A549 (cell line): Measurements from ENCODE around the gene FGF19. TPM values are rescaled to one million over a fixed set of nuclear protein-coding genes. Genes with fewer than 3 reads are reported as not detected.

Source experiments
- ATAC-seq, 2 experiments: fragments of 200-7000 bp in 1 of 2; fragments of >200 bp in 1 of 2; cut with Nextera tagmentation in 1 of 2; cut with Tn5 transposase in 1 of 2; 3 replicates each; pipeline versions ENCODE4 v1.8.0 to v1.9.1; 2018 to 2020; ENCODE audit warnings: mild to moderate bottlenecking in 1 of 2, moderate library complexity in 1 of 2
- CTCF ChIA-PET: fragments of 300-600 bp; sonication (Branson Sonifier 250); formaldehyde crosslinking; extraction: SDS; loops from one replicate; lab custom pipeline; 2021; ENCODE audit warnings: antibody characterized with exemption, inconsistent platforms; lab: Yijun Ruan, JAX
- POLR2A ChIA-PET: fragments of 350-600 bp; formaldehyde crosslinking; extraction: SDS; loops from one replicate; lab custom pipeline; 2021; ENCODE audit warnings: antibody characterized with exemption, inconsistent platforms; lab: Yijun Ruan, JAX
- DNase-seq, 2 experiments: peaks; one replicate each; pipeline versions ENCODE4 v3.0.0 to v3.0.0-alpha.2; 2011 to 2016; ENCODE audit warnings: low read depth in 1 of 2, low spot score in 1 of 2
- FAIRE-seq: peaks from 2 replicates; lab custom pipeline; 2011; peaks lifted over from hg19 to GRCh38; lab: Jason Lieb, UNC
- H3K27ac ChIP-seq, 2 experiments: fragments of >200 bp; sonication (Bioruptor Twin); formaldehyde crosslinking; 3 replicates each; pipeline ENCODE4 v1.5.1; 2016 to 2017
- H3K4me1 ChIP-seq: fragments of >200 bp; sonication (Bioruptor Twin); formaldehyde crosslinking; 3 replicates; pipeline ENCODE4 v1.6.1; 2016
- H3K4me2 ChIP-seq: fragments of >200 bp; sonication (Bioruptor Twin); formaldehyde crosslinking; 3 replicates; pipeline ENCODE4 v1.6.1; 2016
- H3K4me3 ChIP-seq: fragments of >200 bp; sonication (Bioruptor Twin); formaldehyde crosslinking; 3 replicates; pipeline ENCODE4 v1.5.1; 2016
- H3K9me3 ChIP-seq: fragments of >200 bp; sonication (Bioruptor Twin); formaldehyde crosslinking; 3 replicates; pipeline ENCODE4 v1.6.1; 2016
- ATOH8 ChIP-seq: fragments of 250-450 bp; sonication (Bioruptor Pico); IDR thresholded peaks from 2 replicates; pipeline ENCODE4 v1.5.0; 2020; ENCODE audit warnings: low read depth, mild to moderate bottlenecking, moderate library complexity
- BCL3 ChIP-seq: fragments of >200 bp; sonication (Bioruptor Twin); formaldehyde crosslinking; IDR thresholded peaks from 3 replicates; pipeline ENCODE4 v1.6.1; 2016
- CBX8 ChIP-seq: fragments of 200-600 bp; sonication (generic); IDR thresholded peaks from 2 replicates; pipeline ENCODE4 v1.6.1; 2016
- CHD2 ChIP-seq: fragments of 150-350 bp; IDR thresholded peaks from 2 replicates; pipeline ENCODE4 v1.6.1; 2014; ENCODE audit warnings: low read length; ENCODE audit not compliant: partially characterized antibody
- E2F6 ChIP-seq: IDR thresholded peaks from 2 replicates; pipeline ENCODE4 v1.6.1; 2012; ENCODE audit warnings: low read depth, borderline replicate concordance
- ELK1 ChIP-seq: fragments of 150-350 bp; IDR thresholded peaks from 2 replicates; pipeline ENCODE4 v1.6.1; 2014; ENCODE audit warnings: low read depth, mild to moderate bottlenecking, low read length
- ESRRA ChIP-seq: fragments of 150-350 bp; IDR thresholded peaks from 2 replicates; pipeline ENCODE4 v1.6.1; 2014; ENCODE audit warnings: mild to moderate bottlenecking, low read length, borderline replicate concordance
- FOXS1 ChIP-seq: fragments of 250-450 bp; sonication (Bioruptor Pico); IDR thresholded peaks from 2 replicates; pipeline ENCODE4 v1.5.0; 2020; ENCODE audit warnings: mild to moderate bottlenecking, moderate library complexity
- KDM1A ChIP-seq: fragments of 200-600 bp; sonication (generic); IDR thresholded peaks from 2 replicates; pipeline ENCODE4 v1.6.1; 2016; ENCODE audit warnings: low read depth, mild to moderate bottlenecking
- MYC ChIP-seq: IDR thresholded peaks from 2 replicates; pipeline ENCODE4 v1.6.1; 2012; ENCODE audit warnings: mild to moderate bottlenecking, inconsistent platforms, low read length, improper control_type of control experiment, borderline replicate concordance
- POLR2AphosphoS2 ChIP-seq: conservative IDR thresholded peaks from 2 replicates; pipeline ENCODE4 v1.6.1; 2012; ENCODE audit warnings: low read length, improper control_type of control experiment, inconsistent platforms
- REST ChIP-seq: fragments of 200-600 bp; sonication (generic); IDR thresholded peaks from 2 replicates; pipeline ENCODE4 v1.6.1; 2016; ENCODE audit warnings: antibody characterized with exemption, mild to moderate bottlenecking, moderate library complexity
- ZFP36 ChIP-seq: fragments of 450-650 bp; IDR thresholded peaks from 2 replicates; pipeline ENCODE4 v1.6.1; 2014; ENCODE audit warnings: borderline replicate concordance; ENCODE audit not compliant: partially characterized antibody
- WGBS: methylation state at CpG from one replicate; pipeline ENCODE4 v1.1.6; 2017; ENCODE audit errors: missing lambda C conversion rate; 5-methylcytosine and 5-hydroxymethylcytosine counted together
- polyA plus RNA-seq, 4 experiments: library from polyadenylated mRNA; depleted of rRNA in 3 of 4; stranded (reverse); fragments of >200 nt; fragmentation: RNase III in 1 of 4; extraction: RNeasy Plus Mini Kit Qiagen cat#74134 plus additional on column Dnase treatment in 1 of 4; gene quantifications; 2 replicates in 3 of 4; 3 replicates in 1 of 4; pipeline ENCODE4 v1.2.3, GENCODE V29; 2011 to 2017

The FGF19 gene
- polyA plus RNA-seq, 2 of the 4 experiments (the other 2 are of a cell fraction) = 0.05 to 0.31 TPM

- DNase-seq (no peak), ATAC-seq (no peak), FAIRE-seq (no peak)
- POLR2A ChIA-PET = interaction anchor here (0.6 kb wide), 1 partner anchor 18 kb away, joined by 3 read pairs; no protein-coding TSS in a partner anchor
- Histone ChIP-seq H3K9me3 (no peaks in the 10 kb centered on the region), H3K4me1 (peaks cover 11% of the 10 kb centered on the region), H3K4me3 (no peak overlapping the region), H3K4me2 (no peak overlapping the region), H3K27ac (no peak overlapping the region)
- CTCF ChIA-PET = interaction anchor here (0.5 to 9.2 kb wide), 7 partner anchors 10 to 565 kb away, joined by 3 to 220 read pairs (median 4); partner anchors contain the start of gene CCND1
- WGBS = 89% methylated on average over 26 of the region's 26 CpGs
- no peak for TF ChIP-seq KDM1A
- TF ChIP-seq ATOH8 (CRISPR knock-in tag) = no peak
- TF ChIP-seq ELK1 = no peak
- no peak for TF ChIP-seq FOXS1 (CRISPR knock-in tag)
- TF ChIP-seq POLR2AphosphoS2 = no peak
Measured at GRCh38 chr11:69667619-69668604, 35.9 kb downstream of the FGF19 start.

GRCh38 chr11:69666752-69667536 lies 36.9 kb downstream of the FGF19 start:
- FAIRE-seq = no peak
- POLR2A ChIA-PET = no interaction called here
- no peaks in the 10 kb centered on the region for H3K9me3 ChIP-seq
- no peak overlapping the region for H3K4me3 ChIP-seq
- 92% methylated on average over 29 of the region's 33 CpGs for WGBS
- CTCF ChIA-PET = interaction anchor here (0.6 to 9.2 kb wide), 5 partner anchors 9 to 570 kb away, joined by 3 to 220 read pairs (median 102); partner anchors contain the start of gene CCND1
- H3K27ac ChIP-seq = no peak overlapping the region
- no peak for ATAC-seq
- no peak overlapping the region for H3K4me2 ChIP-seq
- peaks cover 11% of the 10 kb centered on the region for H3K4me1 ChIP-seq
- no peak for DNase-seq
- no peak for TF ChIP-seq ESRRA
- TF ChIP-seq BCL3 = no peak
- no peak for TF ChIP-seq REST
- no peak for TF ChIP-seq CHD2
- TF ChIP-seq CBX8 = no peak
- TF ChIP-seq E2F6 = no peak
- TF ChIP-seq ZFP36 = no peak
- TF ChIP-seq MYC = no peak
